ENCODE data around the gene MBTPS1. TPM values are rescaled to one million over a fixed set of nuclear protein-coding genes. Genes with fewer than 3 reads are reported as not detected.

The MBTPS1 gene
- polyA plus RNA-seq, 2 of the 4 experiments (the other 2 are of a cell fraction) = 50.3 to 88.4 TPM

GRCh38 chr16:84009282-84009681 lies 107.5 kb downstream of the MBTPS1 start:
- WGBS (ENCODE audit: missing lambda C conversion rate) = 75% methylated on average over 6 of the region's 6 CpGs
- no peak overlapping the region for H3K27ac ChIP-seq
- ATAC-seq = no peak
- H3K4me1 ChIP-seq = 0 out of 3 replicates have a peak, but pooled peaks cover 3% of the 10 kb centered on the region
- H3K9me3 ChIP-seq = no peaks in the 10 kb centered on the region
- H3K4me2 ChIP-seq = no peak overlapping the region
- no peak for DNase-seq (ENCODE audit: low read depth in 1 of 2, low spot score in 1 of 2)
- TF ChIP-seq FOSL2 (IDR thresholded peaks at IDR 0.05) (no peak), FOSL2 (CRISPR knock-in tag; IDR thresholded peaks at IDR 0.05) (no peak), KDM1A (IDR thresholded peaks at IDR 0.05; ENCODE audit: low read depth) (no peak), TP53 (CRISPR knock-in tag; IDR thresholded peaks at IDR 0.05) (no peak), JUN (IDR thresholded peaks at IDR 0.05) (no peak), E2F6 (IDR thresholded peaks at IDR 0.05; ENCODE audit: borderline replicate concordance, low read depth) (no peak), RARB (CRISPR knock-in tag; IDR thresholded peaks at IDR 0.05) (no peak), ESRRA (IDR thresholded peaks at IDR 0.05; ENCODE audit: borderline replicate concordance, low read length) (no peak), HOXB13 (CRISPR knock-in tag; IDR thresholded peaks at IDR 0.05; ENCODE audit: low read depth) (no peak), CHD4 (IDR thresholded peaks at IDR 0.05; ENCODE audit: borderline replicate concordance) (no peak), PHF8 (IDR thresholded peaks at IDR 0.05; ENCODE audit: borderline replicate concordance, low read depth) (no peak), CHD2 (IDR thresholded peaks at IDR 0.05; ENCODE audit: low read length, partially characterized antibody) (no peak), ZNF302 (CRISPR knock-in tag; IDR thresholded peaks at IDR 0.05) (no peak), POLR2AphosphoS2 (conservative IDR thresholded peaks at IDR 0.05; ENCODE audit: low read length) (no peak), MYC (IDR thresholded peaks at IDR 0.05; ENCODE audit: borderline replicate concordance, low read length) (no peak), RCOR1 (IDR thresholded peaks at IDR 0.05; ENCODE audit: low read depth, low read length) (no peak), MAZ (IDR thresholded peaks at IDR 0.05; ENCODE audit: borderline replicate concordance, low read depth, low read length) (no peak), ZFP36 (IDR thresholded peaks at IDR 0.05; ENCODE audit: borderline replicate concordance, partially characterized antibody) (no peak), EHF (CRISPR knock-in tag; IDR thresholded peaks at IDR 0.05) (no peak)
- TF ChIP-seq, protein P1, sequence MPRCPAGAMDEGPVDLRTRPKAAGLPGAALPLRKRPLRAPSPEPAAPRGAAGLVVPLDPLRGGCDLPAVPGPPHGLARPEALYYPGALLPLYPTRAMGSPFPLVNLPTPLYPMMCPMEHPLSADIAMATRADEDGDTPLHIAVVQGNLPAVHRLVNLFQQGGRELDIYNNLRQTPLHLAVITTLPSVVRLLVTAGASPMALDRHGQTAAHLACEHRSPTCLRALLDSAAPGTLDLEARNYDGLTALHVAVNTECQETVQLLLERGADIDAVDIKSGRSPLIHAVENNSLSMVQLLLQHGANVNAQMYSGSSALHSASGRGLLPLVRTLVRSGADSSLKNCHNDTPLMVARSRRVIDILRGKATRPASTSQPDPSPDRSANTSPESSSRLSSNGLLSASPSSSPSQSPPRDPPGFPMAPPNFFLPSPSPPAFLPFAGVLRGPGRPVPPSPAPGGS (IDR thresholded peaks at IDR 0.05) = no peak
- TF ChIP-seq, protein P2, sequence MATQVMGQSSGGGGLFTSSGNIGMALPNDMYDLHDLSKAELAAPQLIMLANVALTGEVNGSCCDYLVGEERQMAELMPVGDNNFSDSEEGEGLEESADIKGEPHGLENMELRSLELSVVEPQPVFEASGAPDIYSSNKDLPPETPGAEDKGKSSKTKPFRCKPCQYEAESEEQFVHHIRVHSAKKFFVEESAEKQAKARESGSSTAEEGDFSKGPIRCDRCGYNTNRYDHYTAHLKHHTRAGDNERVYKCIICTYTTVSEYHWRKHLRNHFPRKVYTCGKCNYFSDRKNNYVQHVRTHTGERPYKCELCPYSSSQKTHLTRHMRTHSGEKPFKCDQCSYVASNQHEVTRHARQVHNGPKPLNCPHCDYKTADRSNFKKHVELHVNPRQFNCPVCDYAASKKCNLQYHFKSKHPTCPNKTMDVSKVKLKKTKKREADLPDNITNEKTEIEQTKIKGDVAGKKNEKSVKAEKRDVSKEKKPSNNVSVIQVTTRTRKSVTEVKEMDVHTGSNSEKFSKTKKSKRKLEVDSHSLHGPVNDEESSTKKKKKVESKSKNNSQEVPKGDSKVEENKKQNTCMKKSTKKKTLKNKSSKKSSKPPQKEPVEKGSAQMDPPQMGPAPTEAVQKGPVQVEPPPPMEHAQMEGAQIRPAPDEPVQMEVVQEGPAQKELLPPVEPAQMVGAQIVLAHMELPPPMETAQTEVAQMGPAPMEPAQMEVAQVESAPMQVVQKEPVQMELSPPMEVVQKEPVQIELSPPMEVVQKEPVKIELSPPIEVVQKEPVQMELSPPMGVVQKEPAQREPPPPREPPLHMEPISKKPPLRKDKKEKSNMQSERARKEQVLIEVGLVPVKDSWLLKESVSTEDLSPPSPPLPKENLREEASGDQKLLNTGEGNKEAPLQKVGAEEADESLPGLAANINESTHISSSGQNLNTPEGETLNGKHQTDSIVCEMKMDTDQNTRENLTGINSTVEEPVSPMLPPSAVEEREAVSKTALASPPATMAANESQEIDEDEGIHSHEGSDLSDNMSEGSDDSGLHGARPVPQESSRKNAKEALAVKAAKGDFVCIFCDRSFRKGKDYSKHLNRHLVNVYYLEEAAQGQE (IDR thresholded peaks at IDR 0.05) = no peak
- CTCF ChIA-PET = interaction anchor here (0.7 to 1.8 kb wide), 4 partner anchors 12 to 82 kb away, joined by 3 read pairs; no protein-coding TSS in a partner anchor
- no peak overlapping the region for H3K4me3 ChIP-seq
- POLR2A ChIA-PET = no interaction called here
- no peak for FAIRE-seq

- FAIRE-seq = no peak
- CTCF ChIA-PET = interaction anchor here (0.5 to 0.7 kb wide), 3 partner anchors 21 to 77 kb away, joined by 3 read pairs; no protein-coding TSS in a partner anchor
- TF ChIP-seq RAD21 (conservative IDR thresholded peaks at IDR 0.05 in 1 of 2, IDR thresholded peaks at IDR 0.05 in 1 of 2) (no peak), HDAC2 (IDR thresholded peaks at IDR 0.05) (no peak), USF2 (IDR thresholded peaks at IDR 0.05) (0 out of 2 replicates have a peak, but pooled peaks have one; percentile 18)
- no peak for DNase-seq (ENCODE audit: low read depth in 1 of 2, low spot score in 1 of 2)
- 86% methylated on average over 8 of the region's 8 CpGs for WGBS (ENCODE audit: missing lambda C conversion rate)
- ATAC-seq = no peak
- Histone ChIP-seq H3K4me1 (no peaks in the 10 kb centered on the region), H3K4me3 (no peak overlapping the region), H3K27ac (no peak overlapping the region), H3K4me2 (no peak overlapping the region), H3K9me3 (no peaks in the 10 kb centered on the region)
- POLR2A ChIA-PET = no interaction called here
Observed at GRCh38 chr16:84007965-84008364, 108.8 kb downstream of the MBTPS1 start.
